Omental fat pad (tissue), 4 donors: ENCODE results near the gene ATG13. TPM values are rescaled to one million over a fixed set of nuclear protein-coding genes. Genes with fewer than 3 reads are reported as not detected.

ENCODE experiments used
- ATAC-seq: fragments of 150-250 bp; one replicate; pipeline ENCODE4 v1.9.1; 2016; ENCODE audit warnings: mild to moderate bottlenecking, moderate library complexity; ENCODE audit not compliant: low FRiP score
- DNase-seq: peaks from one replicate; pipeline ENCODE4 v3.0.0-alpha.2; 2019; ENCODE audit warnings: low spot score
- CTCF ChIP-seq, 3 donors: fragments of 450-650 bp; IDR thresholded peaks; one replicate each; pipeline ENCODE4 v1.5.1; 2016 to 2017; ENCODE audit warnings: antibody characterized with exemption in 3 of 3, mild to moderate bottlenecking in 3 of 3, moderate library complexity in 2 of 3
- total RNA-seq, 4 donors: library from RNA; depleted of rRNA; stranded (reverse); fragments of >200 nt; gene quantifications; one replicate each; pipeline ENCODE4 v1.1.0, GENCODE V29; 2016

ATG13 gene
- total RNA-seq, 4 donors from 2014 or later: 73.7 to 137 (median 83.3) TPM

- no peak for ATAC-seq
- DNase-seq: no peak
- TF ChIP-seq CTCF (IDR thresholded peaks at IDR 0.05): no peak
These were observed 28.4 kb upstream of the ATG13 start for GRCh38 chr11:46588915-46589314.

GRCh38 chr11:46590740-46591605, 26.4 kb upstream of the ATG13 start:
- ATAC-seq (no peak), DNase-seq (no peak)
- TF ChIP-seq CTCF (IDR thresholded peaks at IDR 0.05): no peak

GRCh38 chr11:46593550-46594373, 23.6 kb upstream of the ATG13 start, which contains the start of gene AMBRA1:
TSS of gene AMBRA1 (minus strand) at chr11:46594023. CDS start at chr11:46548380, 45,643 bp downstream.
- no peak for TF ChIP-seq CTCF (IDR thresholded peaks at IDR 0.05)
- ATAC-seq (peak; percentile 91), DNase-seq (peak; percentile 52)

GRCh38 chr11:46594374-46594700, 23.0 kb upstream of the ATG13 start:
- no peak for TF ChIP-seq CTCF (IDR thresholded peaks at IDR 0.05)
- DNase-seq: no peak
- no peak for ATAC-seq

GRCh38 chr11:46594785-46595184, 22.6 kb upstream of the ATG13 start:
- no peak for TF ChIP-seq CTCF (IDR thresholded peaks at IDR 0.05)
- DNase-seq (no peak), ATAC-seq (no peak)

- no peak for TF ChIP-seq CTCF (IDR thresholded peaks at IDR 0.05)
- DNase-seq (no peak), ATAC-seq (no peak)
These were observed 20.2 kb upstream of the ATG13 start for GRCh38 chr11:46597155-46597554.
